HepG2 (cell line): ENCODE results near the gene NAA38.

Source experiments
- AGO1 ChIP-seq: fragments of 200-400 bp; formaldehyde crosslinking; IDR thresholded peaks from 2 replicates; pipeline ENCODE4 v1.6.1; 2017; ENCODE audit warnings: mild to moderate bottlenecking, low read depth, low read length, moderate library complexity; ENCODE audit not compliant: poor library complexity, severe bottlenecking
- CBX1 ChIP-seq: IDR thresholded peaks from one replicate; pipeline ENCODE4 v1.6.1; 2016; ENCODE audit warnings: antibody characterized with exemption, low read depth
- CHD4 ChIP-seq: fragments of 200-600 bp; sonication (generic); IDR thresholded peaks from 2 replicates; pipeline ENCODE4 v1.7.0; 2017; ENCODE audit warnings: mild to moderate bottlenecking, low read length, borderline replicate concordance
- FIP1L1 ChIP-seq: fragments of 200-400 bp; formaldehyde crosslinking; IDR thresholded peaks from 2 replicates; pipeline ENCODE4 v1.6.1; 2018; ENCODE audit warnings: low read depth, mild to moderate bottlenecking, low read length, moderate library complexity, borderline replicate concordance; ENCODE audit not compliant: insufficient read depth
- HNRNPLL ChIP-seq: fragments of 200-400 bp; formaldehyde crosslinking; IDR thresholded peaks from 2 replicates; pipeline ENCODE4 v1.6.1; 2017; ENCODE audit warnings: mild to moderate bottlenecking, low read depth, low read length; ENCODE audit not compliant: poor library complexity, severe bottlenecking
- MAFF ChIP-seq: IDR thresholded peaks from 2 replicates; pipeline ENCODE4 v1.6.1; 2011; ENCODE audit warnings: low read depth, low read length, improper control_type of control experiment
- MAFK ChIP-seq, 2 experiments: IDR thresholded peaks in 1 of 2; conservative IDR thresholded peaks in 1 of 2; 2 replicates each; pipeline ENCODE4 v1.6.1; 2011; ENCODE audit warnings: improper control_type of control experiment in 2 of 2, low read length in 2 of 2
- MBNL3 ChIP-seq: fragments of 250-450 bp; sonication (Bioruptor Pico); conservative IDR thresholded peaks from 2 replicates; pipeline ENCODE4 v1.8.0; 2022; ENCODE audit warnings: mild to moderate bottlenecking, inconsistent platforms
- POLR2A ChIP-seq, 2 experiments: IDR thresholded peaks; 2 replicates each; pipeline ENCODE4 v1.6.1; 2011; ENCODE audit warnings: low read depth in 2 of 2, low read length in 2 of 2, mild to moderate bottlenecking in 1 of 2, moderate library complexity in 1 of 2; ENCODE audit not compliant: insufficient read depth in 1 of 2
- TCF7 ChIP-seq: sonication (generic); IDR thresholded peaks from 2 replicates; pipeline ENCODE4 v1.6.1; 2016; ENCODE audit warnings: antibody characterized with exemption, low read depth
- ZNF142 ChIP-seq: sonication (generic); formaldehyde crosslinking; IDR thresholded peaks from 2 replicates; pipeline ENCODE4 v1.4.0; 2020; ENCODE audit warnings: missing genetic modification reagents
- ZNF367 ChIP-seq: sonication (generic); formaldehyde crosslinking; IDR thresholded peaks from 2 replicates; pipeline ENCODE4 v1.4.0; 2020; ENCODE audit warnings: missing genetic modification reagents, borderline replicate concordance

GRCh38 chr17:7834957-7835813 lies 22.2 kb downstream of the NAA38 start:
- TF ChIP-seq CBX1: no peak
- peak; percentile 46 to 57; a peak in 2 of 4 replicates for TF ChIP-seq POLR2A (IDR thresholded peaks at IDR 0.05; ENCODE audit: insufficient read depth in 1 of 2, low read depth in 2 of 2, low read length in 2 of 2)
- TF ChIP-seq HNRNPLL: peak; percentile 58
- TF ChIP-seq FIP1L1: no peak
- no peak for TF ChIP-seq TCF7
- no peak for TF ChIP-seq MBNL3 (CRISPR knock-in tag)
- no peak for TF ChIP-seq CHD4
- TF ChIP-seq MAFK (conservative IDR thresholded peaks at IDR 0.05 in 1 of 2, IDR thresholded peaks at IDR 0.05 in 1 of 2; ENCODE audit: low read length in 2 of 2): no peak
- TF ChIP-seq AGO1: peak; percentile 2
- TF ChIP-seq ZNF367: no peak
- TF ChIP-seq ZNF142 (CRISPR knock-in tag): no peak
- TF ChIP-seq MAFF: no peak
